HG03103 (cell line): ENCODE results near the gene PLCB1.

Experiments used
- ATAC-seq: cut with Tn5 transposase; IDR thresholded peaks from one replicate; pipeline ENCODE4 v1.9.1; 2021; ENCODE audit warnings: low read depth; ENCODE audit not compliant: unreplicated experiment

The PLCB1 gene

DNA sequence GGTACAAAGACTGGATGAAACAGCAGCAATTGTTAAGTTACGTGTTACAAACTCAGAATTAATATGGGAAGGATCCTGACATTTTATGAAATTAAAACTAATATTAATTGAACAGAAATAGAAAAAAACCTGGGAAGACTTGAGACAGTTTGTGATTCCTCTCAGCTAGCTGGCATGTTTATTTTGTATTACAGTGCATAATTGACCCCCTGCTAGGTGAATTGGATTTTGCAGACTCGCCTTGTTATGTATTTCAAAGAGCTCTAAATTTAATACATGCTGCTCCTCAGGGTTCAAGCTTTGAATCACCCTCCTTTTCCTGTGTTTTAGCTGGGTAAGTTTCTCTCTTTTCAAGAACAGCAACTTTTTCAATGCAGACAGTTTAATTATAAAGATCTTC, 339.4 kb downstream of the PLCB1 start:
- no peak for ATAC-seq

GRCh38 chr20:8473459-8473858, 341.4 kb downstream of the PLCB1 start:
- ATAC-seq, result no peak

- ATAC-seq, result no peak
Observed at GRCh38 chr20:8474027-8474668, 342.1 kb downstream of the PLCB1 start.

DNA sequence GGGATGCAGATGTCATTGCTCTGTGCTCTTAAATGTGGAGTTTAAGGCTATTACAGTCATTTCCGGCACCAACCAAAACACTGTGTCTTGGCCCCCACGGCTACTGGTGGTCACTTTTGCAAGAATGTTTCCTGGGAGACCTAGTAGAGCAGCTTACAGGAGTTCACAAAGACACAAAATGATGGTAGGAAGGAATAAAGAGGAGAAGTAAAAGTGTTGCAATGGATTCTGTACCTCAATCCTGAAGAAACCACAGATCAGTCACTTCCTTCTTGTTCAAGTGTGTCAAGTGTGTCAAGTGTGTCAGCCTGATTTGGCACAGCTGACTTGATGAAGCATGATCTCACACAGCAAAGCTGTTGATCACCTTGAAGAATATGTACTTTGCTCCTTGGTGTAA, 344.0 kb downstream of the PLCB1 start:
- ATAC-seq, result no peak

GRCh38 chr20:8480597-8480996, 348.5 kb downstream of the PLCB1 start:
- ATAC-seq, result no peak

- ATAC-seq, result no peak
Observed at GRCh38 chr20:8487696-8488095, 355.6 kb downstream of the PLCB1 start.

- ATAC-seq, result no peak
Observed at GRCh38 chr20:8489094-8489883, 357.2 kb downstream of the PLCB1 start.

- ATAC-seq, result no peak
Observed at GRCh38 chr20:8490076-8490830, 358.2 kb downstream of the PLCB1 start.

- ATAC-seq, result no peak
Observed at GRCh38 chr20:8492173-8492572, 360.1 kb downstream of the PLCB1 start.

DNA sequence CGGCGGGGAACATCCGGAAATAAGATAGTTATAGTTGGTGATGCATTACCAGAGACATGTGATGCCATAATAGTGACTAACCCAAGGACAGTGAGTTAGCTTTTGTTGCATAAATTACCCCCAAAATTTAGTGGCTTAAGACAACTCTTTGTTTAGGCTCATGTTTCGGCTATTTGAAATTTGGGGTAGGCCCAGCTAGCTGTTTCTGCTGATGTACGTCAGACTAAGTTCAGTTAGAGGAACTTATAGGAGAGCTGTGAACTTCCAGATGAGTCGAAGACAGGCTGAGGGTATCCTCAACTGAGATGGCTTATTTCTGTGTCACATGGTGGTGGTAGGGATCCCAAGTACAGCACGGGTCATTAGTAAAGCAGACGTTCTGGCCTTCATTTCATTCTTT, 366.5 kb downstream of the PLCB1 start:
- ATAC-seq, result no peak

- ATAC-seq, result no peak
Observed at GRCh38 chr20:8504030-8504429, 372.0 kb downstream of the PLCB1 start.

- no peak for ATAC-seq
Observed at GRCh38 chr20:8505476-8506200, 373.6 kb downstream of the PLCB1 start.

GRCh38 chr20:8507231-8507630, 375.2 kb downstream of the PLCB1 start:
- no peak for ATAC-seq

DNA sequence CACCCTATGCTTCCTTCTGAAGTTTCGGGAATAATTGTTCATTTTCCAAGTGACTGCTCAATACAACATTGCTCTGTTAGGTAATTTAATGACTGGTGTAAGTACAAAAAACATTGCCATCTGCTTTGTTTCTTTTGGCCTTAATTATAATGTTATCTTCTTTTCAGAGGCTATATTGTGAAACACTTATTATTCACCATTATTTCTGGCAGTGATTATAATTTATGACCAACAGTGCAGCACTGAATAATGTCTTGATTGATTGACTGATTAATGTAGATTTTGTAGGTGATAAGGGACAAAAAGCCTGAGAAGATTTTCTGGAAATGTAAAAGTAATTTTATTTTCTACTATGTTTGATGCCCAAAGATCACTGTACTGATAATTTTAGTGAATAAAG, 377.7 kb downstream of the PLCB1 start:
- no peak for ATAC-seq

GRCh38 chr20:8510808-8511207, 378.7 kb downstream of the PLCB1 start:
- ATAC-seq, result no peak

DNA sequence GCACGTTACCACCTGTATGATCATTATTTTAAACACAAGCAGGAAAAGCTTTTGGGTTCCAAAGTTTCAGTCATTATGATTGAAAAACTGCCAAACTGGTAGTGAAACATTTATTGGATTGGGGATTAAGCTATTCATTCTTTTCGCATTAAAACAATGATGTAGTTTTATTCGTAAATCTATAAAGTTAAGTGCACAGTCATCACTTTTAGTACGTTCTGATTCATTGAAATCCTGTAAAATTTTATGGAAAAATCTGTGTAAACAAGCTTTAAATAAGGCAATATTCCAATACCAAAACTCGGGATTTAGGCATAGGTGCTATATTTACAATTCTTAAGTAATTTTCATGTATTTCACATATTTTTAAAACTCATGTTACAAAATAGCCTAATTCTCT, 379.9 kb downstream of the PLCB1 start:
- no peak for ATAC-seq

- no peak for ATAC-seq
Observed at GRCh38 chr20:8515810-8516435, 383.9 kb downstream of the PLCB1 start.

DNA sequence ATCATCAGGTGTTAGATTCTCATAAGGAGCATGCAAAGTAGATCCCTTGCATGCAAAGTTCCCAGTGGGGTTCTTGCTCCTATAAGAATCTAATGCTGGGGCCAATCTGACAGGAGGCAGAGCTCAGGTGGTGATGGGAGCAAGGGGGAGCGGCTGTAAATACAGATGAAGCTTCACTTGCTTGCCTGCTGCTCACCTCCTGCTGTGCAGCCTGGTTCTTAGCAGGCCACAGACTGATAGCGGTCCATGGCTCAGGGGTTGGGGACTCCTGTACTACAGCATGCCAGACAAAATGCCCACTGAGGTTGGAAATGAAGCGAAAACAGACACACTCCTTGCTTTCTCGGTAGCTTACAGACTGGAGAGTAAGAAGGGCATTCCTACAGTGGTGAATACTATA, 386.8 kb downstream of the PLCB1 start:
- ATAC-seq, result no peak

GRCh38 chr20:8519887-8520286, 387.8 kb downstream of the PLCB1 start:
- ATAC-seq, result no peak

- no peak for ATAC-seq
Observed at GRCh38 chr20:8522168-8522567, 390.1 kb downstream of the PLCB1 start.
